Testis (tissue), 2 donors: ENCODE measurements around the gene PCSK4.

ENCODE experiments used
- POLR2A ChIP-seq: fragments of 450-650 bp; IDR thresholded peaks from one replicate; pipeline ENCODE4 v1.6.1; 2017; ENCODE audit warnings: antibody characterized with exemption, mild to moderate bottlenecking, moderate library complexity
- TF ChIP-seq, protein P1 (sequence below), 3 experiments: fragments of 450-650 bp in 2 of 3; fragments of 200-600 bp in 1 of 3; sonication (generic) in 1 of 3; IDR thresholded peaks; one replicate each; pipeline ENCODE4 v1.5.1; 2016 to 2019; ENCODE audit warnings: antibody characterized with exemption in 3 of 3, mild to moderate bottlenecking in 2 of 3, moderate library complexity in 1 of 3

DNA sequence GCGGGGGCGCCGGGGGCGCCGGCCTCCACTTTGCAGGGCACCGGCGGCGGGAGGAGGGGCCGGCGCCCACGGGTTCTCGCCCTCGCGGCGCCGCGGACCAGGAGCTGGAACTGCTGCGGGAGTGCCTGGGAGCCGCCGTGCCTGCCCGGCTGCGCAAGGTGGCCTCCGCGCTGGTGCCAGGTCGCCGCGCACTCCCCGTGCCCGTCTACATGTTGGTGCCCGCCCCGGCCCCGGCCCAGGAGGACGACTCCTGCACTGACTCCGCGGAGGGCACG, 23.0 kb downstream of the PCSK4 start:
- TF ChIP-seq, protein P1, sequence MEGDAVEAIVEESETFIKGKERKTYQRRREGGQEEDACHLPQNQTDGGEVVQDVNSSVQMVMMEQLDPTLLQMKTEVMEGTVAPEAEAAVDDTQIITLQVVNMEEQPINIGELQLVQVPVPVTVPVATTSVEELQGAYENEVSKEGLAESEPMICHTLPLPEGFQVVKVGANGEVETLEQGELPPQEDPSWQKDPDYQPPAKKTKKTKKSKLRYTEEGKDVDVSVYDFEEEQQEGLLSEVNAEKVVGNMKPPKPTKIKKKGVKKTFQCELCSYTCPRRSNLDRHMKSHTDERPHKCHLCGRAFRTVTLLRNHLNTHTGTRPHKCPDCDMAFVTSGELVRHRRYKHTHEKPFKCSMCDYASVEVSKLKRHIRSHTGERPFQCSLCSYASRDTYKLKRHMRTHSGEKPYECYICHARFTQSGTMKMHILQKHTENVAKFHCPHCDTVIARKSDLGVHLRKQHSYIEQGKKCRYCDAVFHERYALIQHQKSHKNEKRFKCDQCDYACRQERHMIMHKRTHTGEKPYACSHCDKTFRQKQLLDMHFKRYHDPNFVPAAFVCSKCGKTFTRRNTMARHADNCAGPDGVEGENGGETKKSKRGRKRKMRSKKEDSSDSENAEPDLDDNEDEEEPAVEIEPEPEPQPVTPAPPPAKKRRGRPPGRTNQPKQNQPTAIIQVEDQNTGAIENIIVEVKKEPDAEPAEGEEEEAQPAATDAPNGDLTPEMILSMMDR (IDR thresholded peaks at IDR 0.05): no peak
- no peak for TF ChIP-seq POLR2A
